PC-3 (cell line): ENCODE results near the gene AFG3L2.

Experiments used
- EZH2 ChIP-seq: fragments of 300-600 bp; sonication (generic); IDR thresholded peaks from one replicate; pipeline ENCODE4 v1.6.1; 2017; ENCODE audit warnings: antibody characterized with exemption, mild to moderate bottlenecking, low read length; ENCODE audit not compliant: unreplicated experiment
- TF ChIP-seq, protein P1 (sequence below): fragments of 300-600 bp; sonication (generic); conservative IDR thresholded peaks from 2 replicates; pipeline ENCODE4 v1.5.1; 2017; ENCODE audit warnings: antibody characterized with exemption, low read depth, mild to moderate bottlenecking, low read length

DNA sequence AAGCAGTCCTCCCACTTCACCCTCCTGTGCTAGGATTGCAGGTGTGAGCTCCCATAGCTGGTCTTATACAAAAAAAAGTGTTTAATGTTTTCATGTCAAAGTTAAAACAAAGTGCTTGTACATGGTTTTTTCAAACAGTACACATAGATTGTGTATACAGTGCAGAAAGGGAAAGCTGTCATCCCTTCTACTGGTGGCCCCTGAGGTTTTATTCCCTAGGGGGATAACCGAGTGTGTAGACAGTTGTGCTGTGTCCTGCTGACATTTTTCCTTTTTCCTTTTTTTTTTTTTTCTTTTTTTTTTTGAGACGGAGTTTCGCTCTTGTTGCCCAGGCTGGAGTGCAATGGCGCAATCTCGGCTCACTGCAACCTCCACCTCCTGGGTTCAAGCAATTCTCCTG lies 58.2 kb downstream of the AFG3L2 start:
- TF ChIP-seq, protein P1, sequence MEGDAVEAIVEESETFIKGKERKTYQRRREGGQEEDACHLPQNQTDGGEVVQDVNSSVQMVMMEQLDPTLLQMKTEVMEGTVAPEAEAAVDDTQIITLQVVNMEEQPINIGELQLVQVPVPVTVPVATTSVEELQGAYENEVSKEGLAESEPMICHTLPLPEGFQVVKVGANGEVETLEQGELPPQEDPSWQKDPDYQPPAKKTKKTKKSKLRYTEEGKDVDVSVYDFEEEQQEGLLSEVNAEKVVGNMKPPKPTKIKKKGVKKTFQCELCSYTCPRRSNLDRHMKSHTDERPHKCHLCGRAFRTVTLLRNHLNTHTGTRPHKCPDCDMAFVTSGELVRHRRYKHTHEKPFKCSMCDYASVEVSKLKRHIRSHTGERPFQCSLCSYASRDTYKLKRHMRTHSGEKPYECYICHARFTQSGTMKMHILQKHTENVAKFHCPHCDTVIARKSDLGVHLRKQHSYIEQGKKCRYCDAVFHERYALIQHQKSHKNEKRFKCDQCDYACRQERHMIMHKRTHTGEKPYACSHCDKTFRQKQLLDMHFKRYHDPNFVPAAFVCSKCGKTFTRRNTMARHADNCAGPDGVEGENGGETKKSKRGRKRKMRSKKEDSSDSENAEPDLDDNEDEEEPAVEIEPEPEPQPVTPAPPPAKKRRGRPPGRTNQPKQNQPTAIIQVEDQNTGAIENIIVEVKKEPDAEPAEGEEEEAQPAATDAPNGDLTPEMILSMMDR = no peak
- no peak for TF ChIP-seq EZH2
